BJ (cell line): Measurements from ENCODE around the gene LATS2. TPM values are rescaled to one million over a fixed set of nuclear protein-coding genes. Genes with fewer than 3 reads are reported as not detected.

Source experiments
- CTCF ChIA-PET: fragments of 350-600 bp; formaldehyde crosslinking; extraction: SDS; loops from one replicate; lab custom pipeline; 2021; ENCODE audit warnings: antibody characterized with exemption, inconsistent platforms; lab: Yijun Ruan, JAX
- POLR2A ChIA-PET: fragments of 300-600 bp; sonication (Branson Sonifier 250); formaldehyde crosslinking; extraction: SDS; loops from one replicate; lab custom pipeline; 2021; ENCODE audit warnings: antibody characterized with exemption; lab: Charles Lee
- DNase-seq: peaks from one replicate; pipeline ENCODE4 v3.0.0-alpha.2; 2011; ENCODE audit warnings: low read depth
- H3K27me3 ChIP-seq: 2 replicates; pipeline ENCODE4 v1.6.0; 2011; ENCODE audit warnings: low read length; ENCODE audit not compliant: control insufficient read depth, insufficient read depth
- H3K36me3 ChIP-seq: 2 replicates; pipeline ENCODE4 v1.5.1; 2011; ENCODE audit warnings: low read length; ENCODE audit not compliant: control insufficient read depth, insufficient read depth
- H3K4me3 ChIP-seq: 2 replicates; pipeline ENCODE4 v1.5.1; 2011; ENCODE audit warnings: low read depth, mild to moderate bottlenecking, control low read depth, low read length
- CTCF ChIP-seq: IDR thresholded peaks from 2 replicates; pipeline ENCODE4 v1.5.1; 2011; ENCODE audit warnings: low read depth, mild to moderate bottlenecking, control low read depth, inconsistent platforms, low read length, moderate library complexity; ENCODE audit not compliant: insufficient read depth
- polyA plus RNA-seq: library from polyadenylated mRNA; depleted of rRNA; stranded (reverse); fragments of >200 nt; gene quantifications from 2 replicates; pipeline ENCODE4 v1.2.3, GENCODE V29; 2011

The LATS2 gene
- polyA plus RNA-seq, 1 experiment = 20.0 TPM

GRCh38 chr13:20974981-20975585 lies 86.3 kb downstream of the LATS2 start:
- H3K27me3 ChIP-seq = no peaks in the 10 kb centered on the region
- H3K36me3 ChIP-seq = peaks cover 19% of the 10 kb centered on the region
- TF ChIP-seq CTCF = no peak
- no peak for DNase-seq
- H3K4me3 ChIP-seq = no peak overlapping the region
- POLR2A ChIA-PET = no interaction called here
- CTCF ChIA-PET = no interaction called here

GRCh38 chr13:20973886-20974425 lies 87.4 kb downstream of the LATS2 start:
- no peak for DNase-seq
- ChIA-PET POLR2A (no interaction called here), CTCF (interaction anchor here (0.5 kb wide), 1 partner anchor 469 kb away, joined by 3 read pairs; no protein-coding TSS in a partner anchor)
- no peak overlapping the region for H3K4me3 ChIP-seq
- no peaks in the 10 kb centered on the region for H3K27me3 ChIP-seq
- no peak for TF ChIP-seq CTCF
- peaks cover 14% of the 10 kb centered on the region for H3K36me3 ChIP-seq

- Histone ChIP-seq H3K4me3 (no peak overlapping the region), H3K36me3 (peaks cover 12% of the 10 kb centered on the region), H3K27me3 (no peaks in the 10 kb centered on the region)
- POLR2A ChIA-PET = no interaction called here
- DNase-seq = no peak
- CTCF ChIA-PET = no interaction called here
- TF ChIP-seq CTCF = no peak
Measured at GRCh38 chr13:20972731-20973130, 88.7 kb downstream of the LATS2 start.

DNA sequence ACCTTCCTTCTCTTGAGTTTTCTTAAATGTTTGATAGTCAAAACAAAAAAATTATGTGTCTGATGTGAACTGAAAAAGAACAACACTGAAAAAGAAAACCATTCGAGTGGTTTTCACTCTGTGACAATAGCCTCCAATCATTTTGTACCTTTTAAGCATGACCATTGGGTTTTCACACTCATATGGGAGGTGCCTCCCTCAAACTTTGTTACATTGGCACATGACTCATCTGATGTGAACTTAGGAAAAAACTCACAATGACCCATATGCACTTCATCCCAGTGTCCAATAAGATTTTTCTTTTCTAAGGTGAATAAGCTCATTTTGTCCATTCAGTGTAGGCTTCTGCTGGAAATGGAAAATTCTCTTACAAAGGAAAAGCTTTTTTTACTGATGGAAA lies 92.2 kb downstream of the LATS2 start:
- no peak overlapping the region for H3K4me3 ChIP-seq
- no peaks in the 10 kb centered on the region for H3K27me3 ChIP-seq
- H3K36me3 ChIP-seq = no peaks in the 10 kb centered on the region; the same call in 1 of the 2 replicates
- no peak for TF ChIP-seq CTCF
- POLR2A ChIA-PET = no interaction called here
- no peak for DNase-seq
- CTCF ChIA-PET = no interaction called here

DNA sequence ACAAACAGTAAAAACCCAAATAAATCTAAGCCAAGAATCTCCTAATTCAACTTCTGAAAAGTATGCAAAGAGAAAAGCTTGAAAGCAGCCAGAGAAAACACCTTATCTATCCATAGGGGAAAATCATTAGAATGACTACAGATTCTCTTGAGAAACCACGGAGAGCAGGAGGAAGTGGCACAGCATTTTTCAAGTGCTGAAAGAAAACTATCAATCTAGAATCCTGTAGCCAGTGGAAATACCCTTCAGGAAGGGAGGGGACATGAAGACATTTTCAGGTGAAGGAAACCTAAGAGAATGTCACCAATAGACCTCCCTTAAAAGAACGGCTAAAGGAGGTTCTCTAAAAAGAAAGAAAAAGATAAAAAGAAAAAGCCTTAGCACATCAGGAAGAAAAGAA lies 92.6 kb downstream of the LATS2 start:
- Histone ChIP-seq H3K27me3 (no peaks in the 10 kb centered on the region), H3K4me3 (no peak overlapping the region), H3K36me3 (no peaks in the 10 kb centered on the region; the same call in 1 of the 2 replicates)
- TF ChIP-seq CTCF = no peak
- CTCF ChIA-PET = interaction anchor here (0.9 kb wide), 1 partner anchor 509 kb away, joined by 3 read pairs; no protein-coding TSS in a partner anchor
- POLR2A ChIA-PET = no interaction called here
- DNase-seq = no peak
